CD4-positive, alpha-beta T cell treated with Interleukin-10 for 1 hour (primary cell): ENCODE data around the gene LSR.

Experiments used
- DNase-seq: peaks from one replicate; pipeline ENCODE4 v3.0.0-alpha.2; 2020

Gene LSR

GRCh38 chr19:35290381-35291127, 41.8 kb downstream of the LSR start:
- DNase-seq, result no peak

GRCh38 chr19:35291259-35291658, 42.5 kb downstream of the LSR start:
- no peak for DNase-seq

- DNase-seq, result no peak
These were observed 43.1 kb downstream of the LSR start, which contains the start of gene MAG for GRCh38 chr19:35291916-35292315. Gene MAG (plus strand): TSS chr19:35292161. CDS start chr19:35295409, 3,248 bp downstream.

- no peak for DNase-seq
These were observed 43.9 kb downstream of the LSR start for GRCh38 chr19:35292421-35293362.

- DNase-seq, result no peak
These were observed 44.5 kb downstream of the LSR start for GRCh38 chr19:35293363-35293739.

- DNase-seq, result no peak
These were observed 45.0 kb downstream of the LSR start for GRCh38 chr19:35293808-35294207.

- no peak for DNase-seq
These were observed 45.5 kb downstream of the LSR start for GRCh38 chr19:35294328-35294727.

GRCh38 chr19:35294859-35295791, 46.3 kb downstream of the LSR start:
- no peak for DNase-seq

GRCh38 chr19:35295792-35296462, 47.1 kb downstream of the LSR start:
- peak; percentile 29 for DNase-seq

GRCh38 chr19:35296644-35297514, 48.1 kb downstream of the LSR start:
- no peak for DNase-seq

- DNase-seq, result no peak
These were observed 48.7 kb downstream of the LSR start for GRCh38 chr19:35297515-35297848.

GRCh38 chr19:35297922-35298321, 49.1 kb downstream of the LSR start:
- DNase-seq, result no peak

- no peak for DNase-seq
These were observed 49.8 kb downstream of the LSR start for GRCh38 chr19:35298561-35298972.

- no peak for DNase-seq
These were observed 50.9 kb downstream of the LSR start for GRCh38 chr19:35299523-35300338.

GRCh38 chr19:35300339-35300649, 51.5 kb downstream of the LSR start:
- DNase-seq, result no peak

- DNase-seq, result no peak
These were observed 53.2 kb downstream of the LSR start for GRCh38 chr19:35301961-35302360.

GRCh38 chr19:35302446-35302845, 53.6 kb downstream of the LSR start:
- no peak for DNase-seq

- DNase-seq, result no peak
These were observed 54.6 kb downstream of the LSR start for GRCh38 chr19:35303357-35303915.

GRCh38 chr19:35304036-35304435, 55.2 kb downstream of the LSR start:
- DNase-seq, result no peak

- no peak for DNase-seq
These were observed 56.4 kb downstream of the LSR start for GRCh38 chr19:35305181-35305580.
